A673 (cell line): ENCODE data around the gene CXADR. TPM values are rescaled to one million over a fixed set of nuclear protein-coding genes. Genes with fewer than 3 reads are reported as not detected.

Experiments used
- BruUV-seq: library from RNA; stranded (reverse); fragments of 400-500 nt; replicated peaks from 2 replicates; lab custom pipeline; 2021; lab: Mats Ljungman, UMichigan
- CTCF ChIA-PET: fragments of 300-600 bp; sonication (Branson Sonifier 250); formaldehyde crosslinking; loops from one replicate; lab custom pipeline; 2022; ENCODE audit warnings: antibody characterized with exemption; lab: Charles Lee
- POLR2A ChIA-PET: fragments of 300-600 bp; sonication (Branson Sonifier 250); formaldehyde crosslinking; loops from one replicate; lab custom pipeline; 2022; ENCODE audit warnings: antibody characterized with exemption; ENCODE audit not compliant: low non-redundant PET; lab: Charles Lee
- DNase-seq: peaks from one replicate; pipeline ENCODE4 v3.0.0-alpha.2; 2015; ENCODE audit warnings: low spot score
- H3K27ac ChIP-seq: fragments of 200-600 bp; sonication (generic); 2 replicates; pipeline ENCODE4 v1.5.1; 2016; ENCODE audit warnings: mixed run types, low read depth, mild to moderate bottlenecking, mixed read lengths, antibody characterized with exemption, low read length; ENCODE audit not compliant: poor library complexity, severe bottlenecking
- H3K27me3 ChIP-seq: fragments of 200-600 bp; sonication (generic); replicated peaks from 2 replicates; pipeline ENCODE4 v1.6.1; 2017; ENCODE audit warnings: mixed run types, low read depth, mild to moderate bottlenecking, mixed read lengths, antibody characterized with exemption, low read length; ENCODE audit not compliant: insufficient read depth, poor library complexity
- H3K36me3 ChIP-seq: fragments of 200-600 bp; sonication (generic); 2 replicates; pipeline ENCODE4 v1.6.1; 2016; ENCODE audit warnings: mixed run types, mild to moderate bottlenecking, mixed read lengths, antibody characterized with exemption, low read length; ENCODE audit not compliant: insufficient read depth, poor library complexity, severe bottlenecking
- H3K4me1 ChIP-seq: fragments of 200-600 bp; sonication (generic); 2 replicates; pipeline ENCODE4 v1.6.1; 2017; ENCODE audit warnings: mixed run types, mild to moderate bottlenecking, mixed read lengths, antibody characterized with exemption, low read length; ENCODE audit not compliant: insufficient read depth, poor library complexity, severe bottlenecking
- H3K4me3 ChIP-seq: fragments of 200-600 bp; sonication (generic); 2 replicates; pipeline ENCODE4 v1.5.1; 2016; ENCODE audit warnings: low read depth, mixed run types, mild to moderate bottlenecking, mixed read lengths, low read length; ENCODE audit not compliant: poor library complexity, severe bottlenecking
- H3K9me3 ChIP-seq: fragments of 200-600 bp; sonication (generic); 2 replicates; pipeline ENCODE4 v1.6.1; 2016; ENCODE audit warnings: mixed run types, low read depth, mild to moderate bottlenecking, mixed read lengths, antibody characterized with exemption, low read length; ENCODE audit not compliant: poor library complexity, severe bottlenecking
- CTCF ChIP-seq: fragments of 300-800, 200-600 bp; sonication (generic); conservative IDR thresholded peaks from 2 replicates; pipeline ENCODE4 v1.5.1; 2017; ENCODE audit warnings: low read depth, mild to moderate bottlenecking, antibody characterized with exemption, low read length, moderate library complexity, mixed read lengths
- EZH2 ChIP-seq: fragments of 200-600 bp; sonication (generic); IDR thresholded peaks from 2 replicates; pipeline ENCODE4 v1.6.1; 2017; ENCODE audit warnings: borderline replicate concordance, low read depth, mild to moderate bottlenecking, mixed read lengths, antibody characterized with exemption, low read length; ENCODE audit not compliant: poor library complexity, severe bottlenecking
- intact Hi-C: fragments of 100-400 bp; cut with micrococcal nuclease; formaldehyde crosslinking; loops from one replicate; pipeline ENCODE4 v1.10.0; 2022; ENCODE audit not compliant: unreplicated experiment
- total RNA-seq: library from RNA; stranded (reverse); gene quantifications from 2 replicates; pipeline ENCODE4 v1.2.3, GENCODE V29; 2021

Gene CXADR
- total RNA-seq, 1 experiment from 2014 or later = 17.7 TPM

GRCh38 chr21:17572431-17572830 is 59.6 kb downstream of the CXADR start:
- intact Hi-C loops = no loop called here

GRCh38 chr21:17575076-17575475 is 62.2 kb downstream of the CXADR start:
- CTCF ChIA-PET = no interaction called here
- no peaks in the 10 kb centered on the region for H3K36me3 ChIP-seq

More at GRCh38 chr21:17572431-17572830, 59.6 kb downstream of the CXADR start:
- no peaks in the 10 kb centered on the region for H3K27me3 ChIP-seq
- no peak overlapping the region for H3K4me3 ChIP-seq
- no peaks in the 10 kb centered on the region for H3K4me1 ChIP-seq
- no peaks in the 10 kb centered on the region for H3K36me3 ChIP-seq
- CTCF ChIA-PET = no interaction called here
- H3K27ac ChIP-seq = no peak overlapping the region
- TF ChIP-seq CTCF = no peak
- TF ChIP-seq EZH2 = no peak
- H3K9me3 ChIP-seq = no peaks in the 10 kb centered on the region
- POLR2A ChIA-PET = no interaction called here
- DNase-seq = no peak
- no TSS peak for BruUV-seq

GRCh38 chr21:17576080-17576835 is 63.4 kb downstream of the CXADR start:
- no peaks in the 10 kb centered on the region for H3K9me3 ChIP-seq
- ChIA-PET POLR2A (no interaction called here), CTCF (no interaction called here)
- intact Hi-C loops = no loop called here
- no peak for DNase-seq
- no peak for TF ChIP-seq EZH2
- no peak for TF ChIP-seq CTCF
- BruUV-seq = no TSS peak
- no peaks in the 10 kb centered on the region for H3K27me3 ChIP-seq
- no peaks in the 10 kb centered on the region for H3K36me3 ChIP-seq
- no peaks in the 10 kb centered on the region for H3K4me1 ChIP-seq
- H3K4me3 ChIP-seq = no peak overlapping the region
- H3K27ac ChIP-seq = no peak overlapping the region

More at GRCh38 chr21:17575076-17575475, 62.2 kb downstream of the CXADR start:
- Histone ChIP-seq H3K27me3 (no peaks in the 10 kb centered on the region), H3K9me3 (no peaks in the 10 kb centered on the region), H3K4me1 (no peaks in the 10 kb centered on the region), H3K27ac (no peak overlapping the region), H3K4me3 (no peak overlapping the region)
- intact Hi-C loops = no loop called here
- no peak for TF ChIP-seq EZH2
- TF ChIP-seq CTCF = no peak
- DNase-seq = no peak
- POLR2A ChIA-PET = no interaction called here
- BruUV-seq = no TSS peak
